Amniotic epithelial cell (primary cell): ENCODE results near the gene ACKR3.
A peak's percentile ranks its signal among the peaks of the same experiment; 100 is the strongest.

Experiments used
- DNase-seq: peaks from one replicate; pipeline ENCODE4 v3.0.0-alpha.2; 2010; ENCODE audit warnings: low read depth

The ACKR3 gene

GRCh38 chr2:236568922-236569572, 578 bp upstream of the ACKR3 start:
- DNase-seq, result no peak

- DNase-seq, result no peak
These were observed 650 bp downstream of the ACKR3 start for GRCh38 chr2:236570081-236570868.

- no peak for DNase-seq
These were observed 1.5 kb downstream of the ACKR3 start for GRCh38 chr2:236571145-236571544.

GRCh38 chr2:236572482-236572881, 2.9 kb downstream of the ACKR3 start:
- no peak for DNase-seq

GRCh38 chr2:236573066-236573929, 3.7 kb downstream of the ACKR3 start:
- DNase-seq, result no peak

GRCh38 chr2:236574000-236574399, 4.4 kb downstream of the ACKR3 start:
- DNase-seq, result no peak

- no peak for DNase-seq
These were observed 5.0 kb downstream of the ACKR3 start for GRCh38 chr2:236574424-236575145.

- peak; percentile 16 for DNase-seq
These were observed 5.9 kb downstream of the ACKR3 start for GRCh38 chr2:236575510-236575909.

GRCh38 chr2:236576087-236576486, 6.5 kb downstream of the ACKR3 start:
- no peak for DNase-seq

- DNase-seq, result no peak
These were observed 7.3 kb downstream of the ACKR3 start for GRCh38 chr2:236576953-236577352.

- DNase-seq, result no peak
These were observed 8.1 kb downstream of the ACKR3 start for GRCh38 chr2:236577481-236578410.

GRCh38 chr2:236578411-236578846, 8.8 kb downstream of the ACKR3 start:
- DNase-seq, result no peak

GRCh38 chr2:236579048-236579745, 9.6 kb downstream of the ACKR3 start:
- DNase-seq, result no peak

GRCh38 chr2:236579746-236580315, 10.2 kb downstream of the ACKR3 start:
- no peak for DNase-seq

GRCh38 chr2:236580746-236581355, 11.2 kb downstream of the ACKR3 start:
- DNase-seq, result no peak

GRCh38 chr2:236581546-236581945, 11.9 kb downstream of the ACKR3 start:
- DNase-seq, result no peak

- DNase-seq, result no peak
These were observed 13.3 kb downstream of the ACKR3 start for GRCh38 chr2:236582968-236583367.

GRCh38 chr2:236583621-236584203, 14.1 kb downstream of the ACKR3 start:
- DNase-seq, result no peak
